NCI-H526 treated with DMSO at 0.1 percent for 48 hours (cell line): ENCODE data around the gene GNGT1.

Experiments
- DNase-seq: peaks from one replicate; lab custom pipeline; 2025; lab: John Stamatoyannopoulos, UW

Gene GNGT1

DNA sequence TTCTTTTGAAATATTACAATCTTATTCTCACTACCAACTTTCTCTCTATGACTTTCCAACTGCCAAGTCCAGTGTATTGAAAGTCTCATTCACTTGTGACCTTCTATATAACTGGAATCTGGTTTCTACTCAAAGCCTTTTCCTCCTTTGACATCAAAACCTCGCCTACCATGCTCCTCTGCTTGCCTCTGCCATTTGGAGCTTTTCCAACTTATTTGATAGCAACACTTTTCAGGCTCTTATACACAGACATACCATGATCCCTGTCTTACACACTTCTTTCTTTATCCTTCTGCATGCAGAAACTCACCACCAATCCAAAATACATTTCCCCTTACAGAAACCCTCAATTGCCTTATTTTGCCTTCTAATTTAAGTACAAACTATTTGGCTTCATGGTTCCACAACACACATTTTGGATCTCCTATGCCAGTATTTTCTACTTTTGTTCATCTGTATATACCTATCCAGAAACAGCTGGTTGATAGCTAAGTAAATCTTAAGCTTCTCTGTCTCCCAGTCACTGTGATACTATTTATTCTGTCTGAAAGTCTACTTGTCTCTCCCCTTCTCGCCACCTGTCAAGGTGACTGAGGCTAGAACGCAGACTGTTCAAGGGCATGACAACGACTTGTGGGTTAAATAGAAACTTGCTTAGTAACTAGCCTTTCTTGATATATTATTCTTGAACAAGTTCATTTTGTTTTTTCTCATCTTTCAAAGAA is 37.6 kb downstream of the GNGT1 start:
- no peak for DNase-seq

GRCh38 chr7:93944673-93945072 is 38.3 kb downstream of the GNGT1 start:
- DNase-seq = no peak

DNA sequence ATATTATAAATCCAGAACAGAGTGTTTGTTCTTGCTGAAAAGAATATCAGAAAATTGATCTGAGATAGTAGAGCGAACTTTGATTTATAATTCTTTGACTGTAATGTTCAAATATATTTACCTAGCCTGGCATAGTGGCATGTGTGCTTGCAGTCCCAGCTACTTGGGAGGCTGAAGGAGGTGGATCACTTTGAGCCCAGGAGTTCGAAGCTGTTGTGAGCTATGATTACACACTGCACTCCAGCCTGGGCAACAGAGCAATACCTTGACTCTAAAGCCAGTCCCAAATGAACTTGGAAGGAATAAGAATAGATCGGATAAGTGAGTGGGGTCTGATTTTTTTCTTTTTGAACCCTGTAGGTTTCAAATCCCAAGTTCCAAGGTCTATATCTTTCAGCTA is 38.7 kb downstream of the GNGT1 start:
- DNase-seq = no peak

- no peak for DNase-seq
Measured at GRCh38 chr7:93945756-93946535, 39.6 kb downstream of the GNGT1 start.

- no peak for DNase-seq
Measured at GRCh38 chr7:93948106-93948505, 41.7 kb downstream of the GNGT1 start.

DNA sequence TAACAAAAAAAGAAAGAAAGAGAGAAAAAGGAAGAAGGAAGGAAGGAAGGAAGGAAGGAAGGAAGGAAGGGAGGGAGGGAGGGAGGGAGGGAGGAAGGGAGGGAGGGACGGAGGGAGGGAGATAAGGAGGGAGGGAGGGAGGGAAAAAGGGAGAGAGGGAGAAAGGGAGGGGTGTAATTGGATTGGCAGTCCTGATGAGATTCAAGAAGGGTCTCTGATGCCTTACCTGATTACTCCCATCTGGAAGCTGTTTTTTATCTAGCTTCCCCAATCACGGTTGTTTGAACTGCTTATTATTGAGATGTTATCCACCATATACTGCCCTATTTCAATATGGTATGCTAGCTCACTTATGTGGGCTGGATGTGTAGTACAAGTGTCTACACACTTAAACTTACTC is 42.5 kb downstream of the GNGT1 start:
- no peak for DNase-seq

DNA sequence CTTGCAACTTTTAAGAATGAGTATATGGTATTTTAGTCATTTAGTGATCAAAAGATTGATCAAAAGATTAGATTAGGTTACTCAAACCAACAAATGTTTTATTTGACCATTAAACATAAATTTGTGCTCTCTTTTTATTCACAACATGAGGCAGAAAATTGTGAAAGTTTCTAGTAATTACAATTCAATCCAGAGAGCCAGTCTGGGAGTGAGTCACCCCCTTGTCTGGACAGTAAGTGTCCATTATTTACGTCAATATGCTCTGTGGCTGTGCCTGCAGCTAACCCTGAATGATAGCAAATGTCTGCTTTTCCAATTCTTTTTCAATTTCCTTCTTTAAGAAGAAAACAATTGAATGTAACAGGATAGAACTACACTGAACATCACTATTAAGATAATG is 43.1 kb downstream of the GNGT1 start:
- DNase-seq = no peak

- no peak for DNase-seq
Measured at GRCh38 chr7:93955304-93955703, 48.9 kb downstream of the GNGT1 start.

GRCh38 chr7:93957767-93958166 is 51.4 kb downstream of the GNGT1 start:
- no peak for DNase-seq

- no peak for DNase-seq
Measured at GRCh38 chr7:93958216-93958615, 51.8 kb downstream of the GNGT1 start.

DNA sequence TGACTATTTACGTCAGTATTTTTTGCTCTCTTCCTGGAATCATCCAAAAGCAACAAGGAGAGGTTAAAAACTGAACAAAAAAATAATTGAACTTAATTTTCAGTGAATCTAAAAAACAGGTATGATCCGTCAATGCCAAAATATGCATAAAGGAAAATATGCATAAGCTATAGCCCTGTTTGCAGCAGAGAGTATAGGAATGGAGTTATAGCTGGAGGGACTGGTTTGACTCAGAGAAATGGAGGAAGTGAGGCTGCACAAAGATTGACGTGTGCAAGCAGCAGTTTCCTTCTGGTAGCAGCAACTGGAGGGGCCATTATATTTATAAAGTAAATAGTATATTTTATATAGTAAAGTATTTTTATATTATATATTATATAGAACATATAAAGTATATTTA is 52.3 kb downstream of the GNGT1 start:
- no peak for DNase-seq
